ENCODE data around the gene XK. TPM values are rescaled to one million over a fixed set of nuclear protein-coding genes. Genes with fewer than 3 reads are reported as not detected.
A peak's percentile ranks its signal among the peaks of the same experiment; 100 is the strongest.

Gene XK
- total RNA-seq, 1 donor from 2014 or later = 0.26 TPM

- no peak for FAIRE-seq
Observed at GRCh38 chrX:37701588-37701987, 16.0 kb downstream of the XK start.

GRCh38 chrX:37711991-37712390, 26.4 kb downstream of the XK start:
- Histone ChIP-seq H3K36me3 (ENCODE audit: control insufficient read depth, insufficient read depth, low read length) (no peaks in the 10 kb centered on the region), H3K4me3 (ENCODE audit: low read depth, low read length) (no peak overlapping the region), H3K27me3 (ENCODE audit: control insufficient read depth, insufficient read depth, low read length) (no peaks in the 10 kb centered on the region)
- FAIRE-seq (no peak), DNase-seq (ENCODE audit: low read depth) (no peak)
- TF ChIP-seq CTCF (IDR thresholded peaks at IDR 0.05; ENCODE audit: insufficient read depth, low read length, severe bottlenecking) = no peak

More at GRCh38 chrX:37701588-37701987, 16.0 kb downstream of the XK start:
- DNase-seq (ENCODE audit: low read depth) = no peak
- Histone ChIP-seq H3K27me3 (ENCODE audit: control insufficient read depth, insufficient read depth, low read length) (no peaks in the 10 kb centered on the region), H3K36me3 (ENCODE audit: control insufficient read depth, insufficient read depth, low read length) (no peaks in the 10 kb centered on the region), H3K4me3 (ENCODE audit: low read depth, low read length) (no peak overlapping the region)
- no peak for TF ChIP-seq CTCF (IDR thresholded peaks at IDR 0.05; ENCODE audit: insufficient read depth, low read length, severe bottlenecking)

- no peaks in the 10 kb centered on the region for H3K27me3 ChIP-seq (ENCODE audit: control insufficient read depth, insufficient read depth, low read length)
- TF ChIP-seq CTCF (IDR thresholded peaks at IDR 0.05; ENCODE audit: insufficient read depth, low read length, severe bottlenecking) = no peak
- no peak for FAIRE-seq
- peak; percentile 69 for DNase-seq (ENCODE audit: low read depth)
- no peak overlapping the region for H3K4me3 ChIP-seq (ENCODE audit: low read depth, low read length)
- H3K36me3 ChIP-seq (ENCODE audit: control insufficient read depth, insufficient read depth, low read length) = no peaks in the 10 kb centered on the region
Observed at GRCh38 chrX:37712458-37712857, 26.9 kb downstream of the XK start.

GRCh38 chrX:37714479-37714878, 28.9 kb downstream of the XK start:
- DNase-seq (ENCODE audit: low read depth) (no peak), FAIRE-seq (no peak)
- no peaks in the 10 kb centered on the region for H3K36me3 ChIP-seq (ENCODE audit: control insufficient read depth, insufficient read depth, low read length)
- TF ChIP-seq CTCF (IDR thresholded peaks at IDR 0.05; ENCODE audit: insufficient read depth, low read length, severe bottlenecking) = no peak
- H3K27me3 ChIP-seq (ENCODE audit: control insufficient read depth, insufficient read depth, low read length) = no peaks in the 10 kb centered on the region
- H3K4me3 ChIP-seq (ENCODE audit: low read depth, low read length) = no peak overlapping the region

- FAIRE-seq = no peak
- TF ChIP-seq CTCF (IDR thresholded peaks at IDR 0.05; ENCODE audit: insufficient read depth, low read length, severe bottlenecking) = no peak
- Histone ChIP-seq H3K27me3 (ENCODE audit: control insufficient read depth, insufficient read depth, low read length) (no peaks in the 10 kb centered on the region), H3K36me3 (ENCODE audit: control insufficient read depth, insufficient read depth, low read length) (no peaks in the 10 kb centered on the region), H3K4me3 (ENCODE audit: low read depth, low read length) (no peak overlapping the region)
- no peak for DNase-seq (ENCODE audit: low read depth)
Observed at GRCh38 chrX:37716602-37717001, 31.0 kb downstream of the XK start.

- FAIRE-seq (no peak), DNase-seq (ENCODE audit: low read depth) (no peak)
- Histone ChIP-seq H3K36me3 (ENCODE audit: control insufficient read depth, insufficient read depth, low read length) (no peaks in the 10 kb centered on the region), H3K4me3 (ENCODE audit: low read depth, low read length) (no peak overlapping the region), H3K27me3 (ENCODE audit: control insufficient read depth, insufficient read depth, low read length) (no peaks in the 10 kb centered on the region)
- TF ChIP-seq CTCF (IDR thresholded peaks at IDR 0.05; ENCODE audit: insufficient read depth, low read length, severe bottlenecking) = no peak
Observed at GRCh38 chrX:37717708-37718107, 32.1 kb downstream of the XK start.

Data from bronchial epithelial cell (primary cell).